ENCODE data around the gene KRT3. TPM values are rescaled to one million over a fixed set of nuclear protein-coding genes. Genes with fewer than 3 reads are reported as not detected.

Gene KRT3
- total RNA-seq, 1 experiment from 2014 or later = not detected

DNA sequence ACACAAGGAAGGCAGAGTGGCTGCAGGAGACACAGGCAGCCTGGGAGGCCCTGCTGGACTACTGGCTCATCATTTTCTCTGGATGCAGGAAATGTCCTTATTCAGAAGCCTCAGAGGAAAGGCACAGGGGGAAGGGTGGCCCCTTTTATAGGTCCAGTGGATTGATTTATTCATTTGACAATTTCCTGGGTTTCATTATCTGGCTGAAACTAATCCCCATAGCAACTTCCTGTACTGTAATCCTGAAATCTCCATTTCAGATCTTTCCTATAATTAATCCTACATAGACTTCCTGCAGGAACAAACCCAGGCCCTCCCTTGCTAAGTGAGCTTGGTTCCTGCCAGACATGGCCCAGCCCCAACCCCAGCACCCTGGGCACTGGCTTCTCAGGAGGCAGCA, 41.8 kb downstream of the KRT3 start:
- H3K27me3 Mint-ChIP-seq (ENCODE audit: low read depth) = peaks cover 19% of the 10 kb centered on the region
- no peak overlapping the region for H3K27ac Mint-ChIP-seq
- POLR2A ChIA-PET = no interaction called here
- H3K4me3 Mint-ChIP-seq = no peak overlapping the region
- DNase-seq (ENCODE audit: low spot score) (no peak), ATAC-seq (no peak)
- no peaks in the 10 kb centered on the region for H3K4me1 Mint-ChIP-seq
- CTCF ChIA-PET = no interaction called here
- H3K36me3 Mint-ChIP-seq = no peaks in the 10 kb centered on the region
- peaks cover 3% of the 10 kb centered on the region; the same call in 1 of the 2 replicates for H3K9me3 Mint-ChIP-seq
- TF ChIP-seq NR1H2 (CRISPR knock-in tag; IDR thresholded peaks at IDR 0.05) (no peak), TEAD1 (CRISPR knock-in tag; IDR thresholded peaks at IDR 0.05) (no peak)
- TF ChIP-seq, protein P1, sequence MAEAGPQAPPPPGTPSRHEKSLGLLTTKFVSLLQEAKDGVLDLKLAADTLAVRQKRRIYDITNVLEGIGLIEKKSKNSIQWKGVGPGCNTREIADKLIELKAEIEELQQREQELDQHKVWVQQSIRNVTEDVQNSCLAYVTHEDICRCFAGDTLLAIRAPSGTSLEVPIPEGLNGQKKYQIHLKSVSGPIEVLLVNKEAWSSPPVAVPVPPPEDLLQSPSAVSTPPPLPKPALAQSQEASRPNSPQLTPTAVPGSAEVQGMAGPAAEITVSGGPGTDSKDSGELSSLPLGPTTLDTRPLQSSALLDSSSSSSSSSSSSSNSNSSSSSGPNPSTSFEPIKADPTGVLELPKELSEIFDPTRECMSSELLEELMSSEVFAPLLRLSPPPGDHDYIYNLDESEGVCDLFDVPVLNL (CRISPR knock-in tag; IDR thresholded peaks at IDR 0.05; ENCODE audit: borderline replicate concordance, low read depth) = no peak

DNA sequence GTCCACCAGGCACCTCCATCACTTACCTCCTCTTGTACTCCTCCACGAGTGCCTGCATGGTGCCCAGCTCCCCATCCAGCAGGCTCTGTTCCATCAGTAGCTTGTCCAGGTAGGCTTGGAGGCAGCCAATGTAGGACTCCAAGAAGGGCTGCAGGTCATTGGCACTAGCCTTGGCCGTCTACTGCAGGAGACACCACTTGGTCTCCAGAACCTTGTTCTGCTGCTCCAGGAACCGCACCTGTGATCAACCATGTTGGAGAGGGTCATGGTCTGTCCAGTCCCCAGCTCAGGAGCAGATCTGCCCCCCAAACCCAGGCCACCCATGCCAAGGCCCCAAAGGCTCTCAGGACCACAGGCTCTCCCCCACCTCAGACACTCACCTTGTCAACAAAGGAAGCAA, 42.6 kb downstream of the KRT3 start:
- ChIA-PET POLR2A (no interaction called here), CTCF (no interaction called here)
- H3K27me3 Mint-ChIP-seq (ENCODE audit: low read depth) = peaks cover 23% of the 10 kb centered on the region
- no peak overlapping the region for H3K27ac Mint-ChIP-seq
- 0 out of 2 replicates have a peak, but pooled peaks cover 3% of the 10 kb centered on the region for H3K9me3 Mint-ChIP-seq
- no peaks in the 10 kb centered on the region for H3K36me3 Mint-ChIP-seq
- no peak for ATAC-seq
- no peak for DNase-seq (ENCODE audit: low spot score)
- no peak for TF ChIP-seq IRF2 (CRISPR knock-in tag; IDR thresholded peaks at IDR 0.05; ENCODE audit: borderline replicate concordance, low read depth)
- no peak for TF ChIP-seq CREB1 (CRISPR knock-in tag; IDR thresholded peaks at IDR 0.05)
- TF ChIP-seq PREB (CRISPR knock-in tag; IDR thresholded peaks at IDR 0.05; ENCODE audit: borderline replicate concordance) = no peak
- no peak for TF ChIP-seq HMGXB4 (CRISPR knock-in tag; IDR thresholded peaks at IDR 0.05)
- TF ChIP-seq ZNF423 (CRISPR knock-in tag; IDR thresholded peaks at IDR 0.05) = no peak
- no peak for TF ChIP-seq SOX15 (CRISPR knock-in tag; IDR thresholded peaks at IDR 0.05)
- TF ChIP-seq AR (CRISPR knock-in tag; IDR thresholded peaks at IDR 0.05) = no peak
- TF ChIP-seq ERG (CRISPR knock-in tag; IDR thresholded peaks at IDR 0.05) = no peak
- no peak for TF ChIP-seq ZNF219 (CRISPR knock-in tag; IDR thresholded peaks at IDR 0.05; ENCODE audit: borderline replicate concordance)
- no peak for TF ChIP-seq OVOL2 (CRISPR knock-in tag; IDR thresholded peaks at IDR 0.05; ENCODE audit: borderline replicate concordance)
- TF ChIP-seq, protein P2, sequence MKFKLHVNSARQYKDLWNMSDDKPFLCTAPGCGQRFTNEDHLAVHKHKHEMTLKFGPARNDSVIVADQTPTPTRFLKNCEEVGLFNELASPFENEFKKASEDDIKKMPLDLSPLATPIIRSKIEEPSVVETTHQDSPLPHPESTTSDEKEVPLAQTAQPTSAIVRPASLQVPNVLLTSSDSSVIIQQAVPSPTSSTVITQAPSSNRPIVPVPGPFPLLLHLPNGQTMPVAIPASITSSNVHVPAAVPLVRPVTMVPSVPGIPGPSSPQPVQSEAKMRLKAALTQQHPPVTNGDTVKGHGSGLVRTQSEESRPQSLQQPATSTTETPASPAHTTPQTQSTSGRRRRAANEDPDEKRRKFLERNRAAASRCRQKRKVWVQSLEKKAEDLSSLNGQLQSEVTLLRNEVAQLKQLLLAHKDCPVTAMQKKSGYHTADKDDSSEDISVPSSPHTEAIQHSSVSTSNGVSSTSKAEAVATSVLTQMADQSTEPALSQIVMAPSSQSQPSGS (CRISPR knock-in tag; IDR thresholded peaks at IDR 0.05; ENCODE audit: borderline replicate concordance, low read depth) = no peak
- TF ChIP-seq EMX1 (CRISPR knock-in tag; IDR thresholded peaks at IDR 0.05) = no peak
- TF ChIP-seq USF1 (CRISPR knock-in tag; IDR thresholded peaks at IDR 0.05) = no peak
- TF ChIP-seq NR1H2 (CRISPR knock-in tag; IDR thresholded peaks at IDR 0.05) = no peak
- no peak for TF ChIP-seq ATF6 (CRISPR knock-in tag; IDR thresholded peaks at IDR 0.05)
- H3K4me1 Mint-ChIP-seq = no peaks in the 10 kb centered on the region
- H3K4me3 Mint-ChIP-seq = no peak overlapping the region

Measured in WTC11 (cell line).